ENCODE data around the gene PIP5KL1. TPM values are rescaled to one million over a fixed set of nuclear protein-coding genes. Genes with fewer than 3 reads are reported as not detected.
A peak's percentile ranks its signal among the peaks of the same experiment; 100 is the strongest.

PIP5KL1 gene
- total RNA-seq, 2 experiments from 2014 or later, result 0.95 to 4.4 TPM

DNA sequence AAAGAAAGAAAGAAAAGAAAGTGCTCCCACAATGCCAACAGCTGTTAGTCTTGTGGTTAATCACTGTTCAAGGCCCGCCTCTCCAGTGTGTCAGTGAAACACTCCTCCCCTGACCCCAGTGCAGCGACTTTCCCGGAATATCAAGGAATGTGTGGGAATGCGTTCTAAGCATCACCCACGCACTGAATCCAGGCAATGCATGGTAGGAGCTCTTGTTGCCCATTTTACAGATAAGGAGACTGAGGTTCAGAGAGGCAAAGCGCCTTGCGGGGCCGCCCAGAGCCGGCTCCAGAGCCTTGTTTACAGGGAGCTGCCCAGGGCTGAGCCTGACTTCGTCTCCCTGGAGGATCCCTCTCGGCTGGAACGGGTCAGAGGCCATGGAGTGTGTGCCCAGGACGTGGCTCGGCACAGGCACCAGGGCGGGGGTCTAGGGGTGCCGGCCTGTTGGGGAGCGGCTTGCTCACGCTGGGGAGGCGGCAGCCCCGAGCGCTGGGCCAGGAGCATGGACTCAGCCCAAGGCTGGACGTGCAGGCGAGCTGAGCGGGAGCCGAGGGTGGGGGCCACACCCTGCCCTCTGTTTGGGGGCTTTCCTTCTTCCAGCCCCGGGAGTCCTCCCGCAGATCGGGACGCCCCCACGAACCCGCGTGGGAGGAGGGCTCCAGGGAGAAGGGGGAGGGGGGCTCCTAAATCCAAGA lies 32.0 kb downstream of the PIP5KL1 start:
- peak overlapping the region; percentile 42 for H3K27ac ChIP-seq (ENCODE audit: low read depth, low read length, poor library complexity, severe bottlenecking)
- H3K9me2 ChIP-seq (ENCODE audit: insufficient read depth, low read length), result no peaks in the 10 kb centered on the region
- 0 out of 2 replicates have a peak, but pooled peaks cover 3% of the 10 kb centered on the region for H4K20me1 ChIP-seq (ENCODE audit: insufficient read depth, low read length)
- no peak overlapping the region; the same call in 1 of the 2 replicates for H2AFZ ChIP-seq (ENCODE audit: low read length)
- H3K4me3 ChIP-seq (ENCODE audit: low read depth, low read length, poor library complexity, severe bottlenecking), result peak overlapping the region; percentile 81
- ChIA-PET POLR2A (interaction anchor here (0.7 to 2.0 kb wide), 2 partner anchors 17 to 1506 kb away, joined by 4 to 5 read pairs; no protein-coding TSS in a partner anchor), CTCF (ENCODE audit: unreplicated experiment) (interaction anchor here (0.6 kb wide), 1 partner anchor 24 kb away, joined by 3 read pairs; no protein-coding TSS in a partner anchor)
- peak; percentile 33 for DNase-seq (ENCODE audit: low spot score)
- no TSS peak for BruUV-seq (replicated peaks)
- H3K4me1 ChIP-seq (ENCODE audit: insufficient read depth, low read length, poor library complexity, severe bottlenecking), result peaks cover 59% of the 10 kb centered on the region
- H3K9me3 ChIP-seq (ENCODE audit: low read length), result 0 out of 2 replicates have a peak, but pooled peaks cover 7% of the 10 kb centered on the region
- peak overlapping the region; percentile 91 for H3K4me2 ChIP-seq (ENCODE audit: low read length)
- peaks cover 36% of the 10 kb centered on the region for H3K36me3 ChIP-seq (ENCODE audit: insufficient read depth, low read length)
- TF ChIP-seq, protein P1, sequence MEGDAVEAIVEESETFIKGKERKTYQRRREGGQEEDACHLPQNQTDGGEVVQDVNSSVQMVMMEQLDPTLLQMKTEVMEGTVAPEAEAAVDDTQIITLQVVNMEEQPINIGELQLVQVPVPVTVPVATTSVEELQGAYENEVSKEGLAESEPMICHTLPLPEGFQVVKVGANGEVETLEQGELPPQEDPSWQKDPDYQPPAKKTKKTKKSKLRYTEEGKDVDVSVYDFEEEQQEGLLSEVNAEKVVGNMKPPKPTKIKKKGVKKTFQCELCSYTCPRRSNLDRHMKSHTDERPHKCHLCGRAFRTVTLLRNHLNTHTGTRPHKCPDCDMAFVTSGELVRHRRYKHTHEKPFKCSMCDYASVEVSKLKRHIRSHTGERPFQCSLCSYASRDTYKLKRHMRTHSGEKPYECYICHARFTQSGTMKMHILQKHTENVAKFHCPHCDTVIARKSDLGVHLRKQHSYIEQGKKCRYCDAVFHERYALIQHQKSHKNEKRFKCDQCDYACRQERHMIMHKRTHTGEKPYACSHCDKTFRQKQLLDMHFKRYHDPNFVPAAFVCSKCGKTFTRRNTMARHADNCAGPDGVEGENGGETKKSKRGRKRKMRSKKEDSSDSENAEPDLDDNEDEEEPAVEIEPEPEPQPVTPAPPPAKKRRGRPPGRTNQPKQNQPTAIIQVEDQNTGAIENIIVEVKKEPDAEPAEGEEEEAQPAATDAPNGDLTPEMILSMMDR (conservative IDR thresholded peaks at IDR 0.05; ENCODE audit: low read length), result no peak
- no peak for TF ChIP-seq EZH2phosphoT487 (IDR thresholded peaks at IDR 0.05; ENCODE audit: borderline replicate concordance, low read depth, low read length)
- H3K79me2 ChIP-seq (ENCODE audit: insufficient read depth, low read depth, low read length), result no peaks in the 10 kb centered on the region
- intact Hi-C loops (cut with micrococcal nuclease; ENCODE audit: unreplicated experiment), result no loop called here

DNA sequence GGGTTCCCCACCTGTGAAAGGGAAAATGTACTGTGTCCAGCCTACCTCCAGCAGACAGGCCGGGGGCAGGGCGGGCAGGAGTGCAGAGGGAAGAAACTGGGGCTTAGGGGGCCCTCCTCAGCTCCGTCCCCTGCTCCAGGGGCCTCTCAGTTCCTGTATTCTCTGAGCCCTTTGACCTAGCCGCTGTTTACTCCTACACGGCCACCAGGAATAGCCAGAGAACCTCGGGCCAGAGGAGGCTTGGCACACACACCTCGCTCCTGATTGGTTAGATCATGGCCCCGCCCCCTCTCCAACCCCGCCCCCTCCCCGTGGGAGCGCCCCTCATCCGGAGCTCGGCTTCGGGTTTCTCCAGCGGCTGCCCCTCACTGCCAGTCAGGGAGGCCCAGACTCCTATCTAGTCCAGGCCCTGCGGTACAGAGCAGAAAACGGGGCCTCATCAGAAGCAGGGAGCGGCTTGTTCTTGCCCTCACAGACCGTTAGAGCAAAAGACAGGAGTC lies 33.3 kb downstream of the PIP5KL1 start:
- 0 out of 2 replicates have a peak, but pooled peaks cover 19% of the 10 kb centered on the region for H3K9me3 ChIP-seq (ENCODE audit: low read length)
- BruUV-seq (replicated peaks), result no TSS peak
- peak overlapping the region; percentile 26 for H3K4me3 ChIP-seq (ENCODE audit: low read depth, low read length, poor library complexity, severe bottlenecking)
- peak overlapping the region; percentile 59 for H3K4me2 ChIP-seq (ENCODE audit: low read length)
- no peak overlapping the region for H2AFZ ChIP-seq (ENCODE audit: low read length)
- H3K4me1 ChIP-seq (ENCODE audit: insufficient read depth, low read length, poor library complexity, severe bottlenecking), result peaks cover 46% of the 10 kb centered on the region
- no peaks in the 10 kb centered on the region for H3K9me2 ChIP-seq (ENCODE audit: insufficient read depth, low read length)
- H3K27ac ChIP-seq (ENCODE audit: low read depth, low read length, poor library complexity, severe bottlenecking), result no peak overlapping the region
- H4K20me1 ChIP-seq (ENCODE audit: insufficient read depth, low read length), result 0 out of 2 replicates have a peak, but pooled peaks cover 3% of the 10 kb centered on the region
- no peaks in the 10 kb centered on the region for H3K79me2 ChIP-seq (ENCODE audit: insufficient read depth, low read depth, low read length)
- H3K36me3 ChIP-seq (ENCODE audit: insufficient read depth, low read length), result peaks cover 49% of the 10 kb centered on the region
- TF ChIP-seq EZH2phosphoT487 (IDR thresholded peaks at IDR 0.05; ENCODE audit: borderline replicate concordance, low read depth, low read length), result no peak
- TF ChIP-seq, protein P1 (conservative IDR thresholded peaks at IDR 0.05; ENCODE audit: low read length), result no peak
- CTCF ChIA-PET (ENCODE audit: unreplicated experiment), result interaction anchor here (0.5 to 0.6 kb wide), 4 partner anchors 13 to 20 kb away, joined by 3 to 9 read pairs (median 4); no protein-coding TSS in a partner anchor
- peak; percentile 72 for DNase-seq (ENCODE audit: low spot score)
- POLR2A ChIA-PET, result interaction anchor here (0.6 kb wide), 1 partner anchor 15 kb away, joined by 3 read pairs; no protein-coding TSS in a partner anchor
- intact Hi-C loops (cut with micrococcal nuclease; ENCODE audit: unreplicated experiment), result no loop called here

Measured in OCI-LY7 (cell line).